GM18858 (cell line): ENCODE results near the gene PUM2.

Source experiments
- ATAC-seq: cut with Tn5 transposase; IDR thresholded peaks from one replicate; pipeline ENCODE4 v1.9.1; 2021; ENCODE audit not compliant: unreplicated experiment

PUM2 gene

GRCh38 chr2:20219763-20220380, 130.8 kb downstream of the PUM2 start:
- no peak for ATAC-seq

GRCh38 chr2:20218331-20219320, 132.0 kb downstream of the PUM2 start:
- no peak for ATAC-seq

- ATAC-seq = no peak
These were observed 133.3 kb downstream of the PUM2 start for GRCh38 chr2:20217041-20217970.

- ATAC-seq = no peak
These were observed 134.3 kb downstream of the PUM2 start for GRCh38 chr2:20216130-20217025.

GRCh38 chr2:20215183-20216040, 135.2 kb downstream of the PUM2 start:
- ATAC-seq = no peak

GRCh38 chr2:20214566-20215182, 136.0 kb downstream of the PUM2 start:
- ATAC-seq = no peak

- no peak for ATAC-seq
These were observed 136.7 kb downstream of the PUM2 start for GRCh38 chr2:20213651-20214565.

- ATAC-seq = no peak
These were observed 137.7 kb downstream of the PUM2 start for GRCh38 chr2:20212871-20213503.

GRCh38 chr2:20212459-20212870, 138.2 kb downstream of the PUM2 start:
- ATAC-seq = peak; percentile 63

GRCh38 chr2:20211860-20212458, 138.7 kb downstream of the PUM2 start:
- ATAC-seq = peak; percentile 1

GRCh38 chr2:20211420-20211819, 139.2 kb downstream of the PUM2 start:
- ATAC-seq = no peak

GRCh38 chr2:20210462-20210861, 140.2 kb downstream of the PUM2 start:
- no peak for ATAC-seq

- ATAC-seq = no peak
These were observed 141.1 kb downstream of the PUM2 start for GRCh38 chr2:20209373-20210109.

GRCh38 chr2:20208476-20208859, 142.2 kb downstream of the PUM2 start:
- no peak for ATAC-seq

- ATAC-seq = peak; percentile 72
These were observed 143.6 kb downstream of the PUM2 start for GRCh38 chr2:20207051-20207450.

- no peak for ATAC-seq
These were observed 144.6 kb downstream of the PUM2 start for GRCh38 chr2:20205915-20206524.
